SK-N-SH (cell line): ENCODE measurements around the gene H6PD.

Experiments
- CHD2 ChIP-seq: fragments of 150-350 bp; IDR thresholded peaks from 2 replicates; pipeline ENCODE4 v1.6.1; 2018; ENCODE audit warnings: low read length; ENCODE audit not compliant: partially characterized antibody
- CTCF ChIP-seq: fragments of 200-600 bp; sonication (generic); IDR thresholded peaks from 2 replicates; pipeline ENCODE4 v1.6.1; 2017; ENCODE audit warnings: antibody characterized with exemption, mild to moderate bottlenecking, moderate library complexity
- EP300 ChIP-seq, 2 experiments: IDR thresholded peaks; 2 replicates each; pipeline versions ENCODE4 v1.4.0 to v1.6.1; 2012; ENCODE audit warnings: borderline replicate concordance in 1 of 2, low read depth in 1 of 2, low read length in 1 of 2
- EZH2phosphoT487 ChIP-seq: fragments of 200-600 bp; sonication (generic); IDR thresholded peaks from 2 replicates; pipeline ENCODE4 v1.6.1; 2017; ENCODE audit warnings: low read depth, mixed run types, mild to moderate bottlenecking, antibody characterized with exemption, moderate library complexity, borderline replicate concordance
- GABPA ChIP-seq: IDR thresholded peaks from 2 replicates; pipeline ENCODE4 v1.4.0; 2012; ENCODE audit warnings: low read depth, mild to moderate bottlenecking
- GATA2 ChIP-seq: sonication (generic); formaldehyde crosslinking; IDR thresholded peaks from 2 replicates; pipeline ENCODE4 v1.5.0; 2020; ENCODE audit warnings: mild to moderate bottlenecking, missing genetic modification reagents
- IRF3 ChIP-seq: fragments of 150-350 bp; IDR thresholded peaks from 2 replicates; pipeline ENCODE4 v1.6.1; 2016; ENCODE audit warnings: mild to moderate bottlenecking, low read depth, low read length
- JUND ChIP-seq: IDR thresholded peaks from 2 replicates; pipeline ENCODE4 v1.4.0; 2012
- MAX ChIP-seq: IDR thresholded peaks from 2 replicates; pipeline ENCODE4 v1.4.0; 2012; ENCODE audit warnings: low read depth
- POLR2AphosphoS5 ChIP-seq: IDR thresholded peaks from 2 replicates; pipeline ENCODE4 v1.6.1; 2012; ENCODE audit warnings: low read depth, low read length
- REST ChIP-seq: IDR thresholded peaks from 2 replicates; pipeline ENCODE4 v1.6.1; 2012; ENCODE audit warnings: mild to moderate bottlenecking, low read depth, low read length, moderate library complexity
- RFX5 ChIP-seq: IDR thresholded peaks from 2 replicates; pipeline ENCODE4 v1.6.1; 2012; ENCODE audit warnings: mild to moderate bottlenecking, improper control_type of control experiment, low read length
- SIN3A ChIP-seq: IDR thresholded peaks from 2 replicates; pipeline ENCODE4 v1.6.1; 2012; ENCODE audit warnings: low read depth, mild to moderate bottlenecking, low read length, moderate library complexity, borderline replicate concordance
- YY1 ChIP-seq: IDR thresholded peaks from 2 replicates; pipeline ENCODE4 v1.4.0; 2012; ENCODE audit warnings: low read depth, mild to moderate bottlenecking

GRCh38 chr1:9229549-9229948, 5.0 kb upstream of the H6PD start:
- TF ChIP-seq POLR2AphosphoS5 = no peak
- no peak for TF ChIP-seq CTCF
- no peak for TF ChIP-seq YY1
- TF ChIP-seq EZH2phosphoT487 = no peak
- TF ChIP-seq REST = no peak
- TF ChIP-seq SIN3A = no peak
- TF ChIP-seq JUND = no peak
- TF ChIP-seq IRF3 = no peak
- TF ChIP-seq RFX5 = no peak
- TF ChIP-seq GATA2 (CRISPR knock-in tag) = no peak
- TF ChIP-seq MAX = no peak
- TF ChIP-seq CHD2 = no peak
- TF ChIP-seq GABPA = no peak
- no peak for TF ChIP-seq EP300 (IDR thresholded peaks at IDR 0.05; ENCODE audit: borderline replicate concordance in 1 of 2, low read depth in 1 of 2, low read length in 1 of 2)
